ENCODE measurements around the gene STYK1. TPM values are rescaled to one million over a fixed set of nuclear protein-coding genes. Genes with fewer than 3 reads are reported as not detected.
"Not testable (repeated sequence)": the region's sequence is repeated elsewhere in the genome, so short reads cannot be mapped to it uniquely, and the experiment has no call there.

The STYK1 gene
- total and polyA plus RNA-seq, 8 donors: 2.3 to 23.7 (median 7.1) TPM

GRCh38 chr12:10663869-10664268 is 10.0 kb downstream of the STYK1 start:
- no peak for DNase-seq
- TF ChIP-seq POLR2A (IDR thresholded peaks at IDR 0.05): no peak
- TF ChIP-seq, protein P1, sequence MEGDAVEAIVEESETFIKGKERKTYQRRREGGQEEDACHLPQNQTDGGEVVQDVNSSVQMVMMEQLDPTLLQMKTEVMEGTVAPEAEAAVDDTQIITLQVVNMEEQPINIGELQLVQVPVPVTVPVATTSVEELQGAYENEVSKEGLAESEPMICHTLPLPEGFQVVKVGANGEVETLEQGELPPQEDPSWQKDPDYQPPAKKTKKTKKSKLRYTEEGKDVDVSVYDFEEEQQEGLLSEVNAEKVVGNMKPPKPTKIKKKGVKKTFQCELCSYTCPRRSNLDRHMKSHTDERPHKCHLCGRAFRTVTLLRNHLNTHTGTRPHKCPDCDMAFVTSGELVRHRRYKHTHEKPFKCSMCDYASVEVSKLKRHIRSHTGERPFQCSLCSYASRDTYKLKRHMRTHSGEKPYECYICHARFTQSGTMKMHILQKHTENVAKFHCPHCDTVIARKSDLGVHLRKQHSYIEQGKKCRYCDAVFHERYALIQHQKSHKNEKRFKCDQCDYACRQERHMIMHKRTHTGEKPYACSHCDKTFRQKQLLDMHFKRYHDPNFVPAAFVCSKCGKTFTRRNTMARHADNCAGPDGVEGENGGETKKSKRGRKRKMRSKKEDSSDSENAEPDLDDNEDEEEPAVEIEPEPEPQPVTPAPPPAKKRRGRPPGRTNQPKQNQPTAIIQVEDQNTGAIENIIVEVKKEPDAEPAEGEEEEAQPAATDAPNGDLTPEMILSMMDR (IDR thresholded peaks at IDR 0.05): no peak
- no peak for TF ChIP-seq EP300 (IDR thresholded peaks at IDR 0.05)
- no peak for TF ChIP-seq POLR2AphosphoS5 (IDR thresholded peaks at IDR 0.05)
- intact Hi-C loops (cut with DNase I; ENCODE audit: low total_unique reads): no loop called here
- H3K4me1 ChIP-seq: peaks cover 0 to 20% (median 6%) of the 10 kb centered on the region in 4 donors
- no peak overlapping the region for H3K4me3 ChIP-seq
- no peak overlapping the region for H3K27ac ChIP-seq
- no peaks in the 10 kb centered on the region for H3K27me3 ChIP-seq
- no peaks in the 10 kb centered on the region for H3K36me3 ChIP-seq
- WGBS, 5 donors: 53 to 75% (median 60%) methylated on average over 3 of the region's 3 CpGs
- H3K9me3 ChIP-seq: no peaks in the 10 kb centered on the region

- H3K36me3 ChIP-seq: no peaks in the 10 kb centered on the region
- DNase-seq: peak in 1 of 2 donors; percentile 18
- WGBS, 5 donors: 29 to 45% (median 33%) methylated on average over 3 of the region's 3 CpGs
- peaks cover 0 to 7% (median 0%) of the 10 kb centered on the region in 4 donors for H3K9me3 ChIP-seq
- TF ChIP-seq, protein P1 (IDR thresholded peaks at IDR 0.05): no peak
- TF ChIP-seq POLR2AphosphoS5 (IDR thresholded peaks at IDR 0.05): peak in 2 of 3 donors; percentile 41 to 54
- peaks cover 0 to 6% (median 5%) of the 10 kb centered on the region in 4 donors for H3K4me1 ChIP-seq
- no peaks in the 10 kb centered on the region for H3K27me3 ChIP-seq
- peak overlapping the region in 4 of 5 donors; percentile 7 to 56 (median 26) for H3K27ac ChIP-seq
- no peak overlapping the region for H3K4me3 ChIP-seq
- intact Hi-C loops (cut with DNase I; ENCODE audit: low total_unique reads): no loop called here
Observed at GRCh38 chr12:10661338-10661737, 12.5 kb downstream of the STYK1 start.

DNA sequence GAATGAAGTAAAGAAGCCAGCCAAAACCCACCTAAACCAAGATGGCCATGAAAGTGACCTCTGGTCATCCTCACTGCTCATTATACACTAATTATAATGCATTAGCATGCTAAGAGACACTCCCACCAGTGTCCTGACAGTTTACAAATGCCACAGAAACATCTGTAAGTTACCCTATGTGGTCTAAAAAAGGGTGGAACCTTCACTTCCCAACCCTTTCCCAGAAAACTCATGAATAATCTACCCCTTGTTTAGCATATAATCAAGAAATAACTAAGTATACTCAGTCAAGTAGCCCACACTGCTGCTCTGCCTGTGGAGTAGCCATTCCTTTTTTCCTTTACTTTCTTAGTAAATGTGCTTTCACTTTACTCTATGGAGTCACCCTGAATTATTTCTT is 19.8 kb downstream of the STYK1 start:
- H3K27me3 ChIP-seq: no peaks in the 10 kb centered on the region
- no peak overlapping the region for H3K27ac ChIP-seq
- peaks cover 0 to 7% (median 0%) of the 10 kb centered on the region in 4 donors for H3K9me3 ChIP-seq
- TF ChIP-seq EP300 (IDR thresholded peaks at IDR 0.05): no peak
- TF ChIP-seq, protein P1 (IDR thresholded peaks at IDR 0.05): no peak
- TF ChIP-seq POLR2AphosphoS5 (IDR thresholded peaks at IDR 0.05): no peak
- no peak for TF ChIP-seq POLR2A (IDR thresholded peaks at IDR 0.05)
- no peak overlapping the region for H3K4me3 ChIP-seq
- intact Hi-C loops (cut with DNase I; ENCODE audit: low total_unique reads): no loop called here
- no peaks in the 10 kb centered on the region for H3K36me3 ChIP-seq
- no peak for DNase-seq
- no peaks in the 10 kb centered on the region for H3K4me1 ChIP-seq

DNA sequence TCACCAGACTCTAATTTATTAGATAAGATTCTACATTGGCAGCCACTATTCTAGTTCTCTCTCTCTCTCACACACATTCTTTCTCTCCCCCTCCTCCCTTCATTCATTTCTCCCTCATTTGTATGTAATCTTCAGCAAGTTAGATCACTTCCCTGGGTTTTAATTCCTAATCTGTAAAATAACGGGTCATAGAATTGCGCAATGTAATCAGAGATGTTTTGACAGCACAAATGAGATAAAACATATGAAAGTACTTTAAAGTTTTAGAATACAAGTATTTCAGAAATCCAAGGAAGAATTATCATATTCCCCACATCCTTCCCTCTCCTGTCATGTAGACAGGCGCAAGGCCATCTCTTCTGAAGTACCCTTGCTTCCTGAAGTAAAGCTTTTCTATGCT is 21.7 kb downstream of the STYK1 start:
- intact Hi-C loops (cut with DNase I; ENCODE audit: low total_unique reads): no loop called here

DNA sequence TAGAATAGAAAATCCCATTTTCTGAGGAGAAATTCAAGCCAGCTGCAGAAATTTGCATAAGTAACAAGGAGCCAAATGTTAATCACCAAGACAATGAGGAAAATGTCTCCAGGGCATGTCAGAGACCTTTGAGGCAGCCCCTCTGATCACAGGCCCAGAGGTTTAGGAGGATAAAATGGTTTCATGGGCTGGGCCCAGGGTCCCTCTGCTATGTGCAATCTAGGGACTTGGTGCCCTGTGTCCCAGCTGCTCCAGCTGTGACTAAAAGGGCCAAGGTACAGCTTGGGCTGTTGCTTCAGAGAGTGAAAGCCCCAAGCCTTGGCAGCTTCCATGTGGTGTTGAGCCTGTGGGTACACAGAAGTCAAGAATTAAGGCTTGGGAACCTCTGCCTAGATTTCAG is 27.3 kb downstream of the STYK1 start:
- H3K4me1 ChIP-seq; H3K36me3 ChIP-seq; H3K27ac ChIP-seq; intact Hi-C loops (cut with DNase I; ENCODE audit: low total_unique reads); DNase-seq; H3K27me3 ChIP-seq; H3K4me3 ChIP-seq: not testable (repeated sequence)
- peaks cover 0 to 29% (median 24%) of the 10 kb centered on the region in 4 donors for H3K9me3 ChIP-seq

More for the DNA sequence above, 21.7 kb downstream of the STYK1 start:
- 58 to 68% (median 65%) methylated on average over 3 of the region's 3 CpGs for WGBS, 5 donors
- DNase-seq: no peak
- Histone ChIP-seq H3K9me3 (peaks cover 0 to 11% (median 3%) of the 10 kb centered on the region in 4 donors), H3K36me3 (no peaks in the 10 kb centered on the region), H3K4me3 (no peak overlapping the region), H3K27me3 (no peaks in the 10 kb centered on the region), H3K27ac (no peak overlapping the region), H3K4me1 (no peaks in the 10 kb centered on the region)
- TF ChIP-seq POLR2A (IDR thresholded peaks at IDR 0.05): no peak
- TF ChIP-seq, protein P1 (IDR thresholded peaks at IDR 0.05): no peak
- TF ChIP-seq POLR2AphosphoS5 (IDR thresholded peaks at IDR 0.05): no peak
- TF ChIP-seq EP300 (IDR thresholded peaks at IDR 0.05): no peak

All from stomach (tissue), 9 donors.